Activated CD8-positive, alpha-beta T cell treated with anti-CD3 and anti-CD28 coated beads for 36 hours (primary cell): ENCODE results near the gene MYO9B. TPM values are rescaled to one million over a fixed set of nuclear protein-coding genes. Genes with fewer than 3 reads are reported as not detected.
"Not testable (repeated sequence)": the region's sequence is repeated elsewhere in the genome, so short reads cannot be mapped to it uniquely, and the experiment has no call there.

Experiments used
- ATAC-seq: fragments of 200-7000 bp; cut with Tn5 transposase; one replicate; pipeline ENCODE4 v1.10.0; 2021; ENCODE audit warnings: mild to moderate bottlenecking, moderate library complexity
- CTCF ChIA-PET: fragments of 350-600 bp; sonication (Branson Sonifier 250); formaldehyde crosslinking; loops from one replicate; lab custom pipeline; 2021; ENCODE audit warnings: antibody characterized with exemption; lab: Charles Lee
- POLR2A ChIA-PET: fragments of 350-600 bp; sonication (Branson Sonifier 250); formaldehyde crosslinking; loops from one replicate; lab custom pipeline; 2021; ENCODE audit warnings: antibody characterized with exemption; lab: Charles Lee
- DNase-seq: peaks from one replicate; pipeline ENCODE4 v3.0.0-alpha.2; 2020
- H3K27ac Mint-ChIP-seq: one replicate; pipeline ENCODE4 v1.8.0; 2021; ENCODE audit warnings: mild to moderate bottlenecking, mixed read lengths
- H3K27me3 Mint-ChIP-seq: one replicate; pipeline ENCODE4 v1.8.0; 2021; ENCODE audit warnings: mixed read lengths
- H3K36me3 Mint-ChIP-seq: one replicate; pipeline ENCODE4 v1.8.0; 2021; ENCODE audit warnings: low read depth, mixed read lengths
- H3K4me1 Mint-ChIP-seq: one replicate; pipeline ENCODE4 v1.8.0; 2021; ENCODE audit warnings: low read depth, mixed read lengths
- H3K4me3 Mint-ChIP-seq: one replicate; pipeline ENCODE4 v1.8.0; 2021; ENCODE audit warnings: mild to moderate bottlenecking, moderate library complexity, mixed read lengths
- H3K9me3 Mint-ChIP-seq: one replicate; pipeline ENCODE4 v1.8.0; 2021; ENCODE audit warnings: mixed read lengths
- intact Hi-C: fragments of 100-400 bp; cut with micrococcal nuclease; formaldehyde crosslinking; loops from one replicate; pipeline ENCODE4 v1.10.0; 2022
- total RNA-seq, 2 experiments: library from RNA; stranded (reverse); gene quantifications; one replicate each; pipeline ENCODE4 v1.2.3, GENCODE V29; 2021
- TF ChIP-seq, protein P1 (sequence below): fragments of 200-600 bp; IDR thresholded peaks from one replicate; pipeline ENCODE4 v1.8.0; 2022; ENCODE audit warnings: antibody characterized with exemption, mild to moderate bottlenecking

Gene MYO9B
- total RNA-seq, 2 experiments from 2014 or later = 111 to 112 TPM

DNA sequence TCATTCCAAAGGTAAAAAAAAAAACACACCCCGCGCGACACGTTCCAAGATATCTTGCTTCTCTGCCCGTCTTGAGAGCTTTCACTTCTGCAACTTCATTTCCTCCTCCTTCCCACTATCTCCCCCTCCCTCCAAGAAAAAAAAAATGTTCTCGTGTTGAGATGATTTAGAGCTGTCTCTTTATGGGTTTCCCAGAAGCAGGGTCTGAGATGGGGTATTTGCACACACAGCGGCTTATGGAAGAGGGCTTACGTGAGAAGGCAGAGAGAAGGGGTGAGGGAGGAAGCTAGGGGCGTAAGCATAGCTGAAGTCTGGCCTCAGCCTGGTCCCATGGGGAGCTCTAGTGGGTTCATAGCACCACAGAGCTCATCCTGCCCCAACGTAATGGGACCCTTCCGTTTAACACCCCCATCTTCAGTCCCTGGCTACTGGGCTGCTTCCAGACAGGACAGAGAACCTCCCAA, 108.3 kb downstream of the MYO9B start:
- intact Hi-C loops = no loop called here
- no peaks in the 10 kb centered on the region for H3K27me3 Mint-ChIP-seq
- DNase-seq (peak; percentile 42), ATAC-seq (peak; percentile 67)
- POLR2A ChIA-PET = interaction anchor here (0.7 to 3.3 kb wide), 10 partner anchors 10 to 227 kb away, joined by 3 to 13 read pairs (median 4); partner anchors contain the start of gene OCEL1
- peak overlapping the region; percentile 97 for H3K27ac Mint-ChIP-seq
- CTCF ChIA-PET = interaction anchor here (0.6 to 2.9 kb wide), 5 partner anchors 8 to 117 kb away, joined by 3 to 13 read pairs (median 4); no protein-coding TSS in a partner anchor
- no peaks in the 10 kb centered on the region for H3K9me3 Mint-ChIP-seq
- H3K4me1 Mint-ChIP-seq = peaks cover 20% of the 10 kb centered on the region
- peak overlapping the region; percentile 72 for H3K4me3 Mint-ChIP-seq
- TF ChIP-seq, protein P1, sequence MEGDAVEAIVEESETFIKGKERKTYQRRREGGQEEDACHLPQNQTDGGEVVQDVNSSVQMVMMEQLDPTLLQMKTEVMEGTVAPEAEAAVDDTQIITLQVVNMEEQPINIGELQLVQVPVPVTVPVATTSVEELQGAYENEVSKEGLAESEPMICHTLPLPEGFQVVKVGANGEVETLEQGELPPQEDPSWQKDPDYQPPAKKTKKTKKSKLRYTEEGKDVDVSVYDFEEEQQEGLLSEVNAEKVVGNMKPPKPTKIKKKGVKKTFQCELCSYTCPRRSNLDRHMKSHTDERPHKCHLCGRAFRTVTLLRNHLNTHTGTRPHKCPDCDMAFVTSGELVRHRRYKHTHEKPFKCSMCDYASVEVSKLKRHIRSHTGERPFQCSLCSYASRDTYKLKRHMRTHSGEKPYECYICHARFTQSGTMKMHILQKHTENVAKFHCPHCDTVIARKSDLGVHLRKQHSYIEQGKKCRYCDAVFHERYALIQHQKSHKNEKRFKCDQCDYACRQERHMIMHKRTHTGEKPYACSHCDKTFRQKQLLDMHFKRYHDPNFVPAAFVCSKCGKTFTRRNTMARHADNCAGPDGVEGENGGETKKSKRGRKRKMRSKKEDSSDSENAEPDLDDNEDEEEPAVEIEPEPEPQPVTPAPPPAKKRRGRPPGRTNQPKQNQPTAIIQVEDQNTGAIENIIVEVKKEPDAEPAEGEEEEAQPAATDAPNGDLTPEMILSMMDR = no peak
- peaks cover 33% of the 10 kb centered on the region for H3K36me3 Mint-ChIP-seq

DNA sequence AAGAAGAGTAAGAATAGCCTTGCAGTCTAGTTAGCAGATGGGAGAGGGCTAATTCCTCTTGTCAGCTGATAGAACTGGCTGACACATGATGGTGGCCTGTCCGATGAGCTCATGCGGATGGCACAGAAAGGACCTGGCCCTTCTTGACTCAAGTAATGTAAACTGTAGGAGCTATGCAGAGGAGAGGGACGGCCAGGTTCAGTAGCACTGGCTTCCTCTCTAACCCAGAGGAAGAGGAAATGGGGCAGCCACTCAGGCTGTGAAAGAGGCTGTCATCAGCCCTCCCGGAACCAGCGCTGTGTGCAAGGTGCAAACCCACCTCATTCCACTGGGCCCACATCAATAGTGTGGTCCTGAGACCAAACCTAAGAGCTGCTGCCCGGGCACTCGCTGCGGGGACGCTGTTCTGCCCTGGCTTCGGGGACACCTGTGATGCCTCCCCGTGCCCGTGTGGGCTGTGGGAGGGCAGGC, 108.8 kb downstream of the MYO9B start:
- Mint-ChIP-seq H3K4me1 (peaks cover 20% of the 10 kb centered on the region), H3K9me3 (no peaks in the 10 kb centered on the region), H3K36me3 (peaks cover 36% of the 10 kb centered on the region), H3K4me3 (peak overlapping the region; percentile 72), H3K27ac (peak overlapping the region; percentile 97), H3K27me3 (no peaks in the 10 kb centered on the region)
- ATAC-seq (peak; percentile 82), DNase-seq (peak; percentile 72)
- intact Hi-C loops = no loop called here
- ChIA-PET POLR2A (interaction anchor here (0.7 to 3.3 kb wide), 10 partner anchors 11 to 226 kb away, joined by 3 to 13 read pairs (median 4); partner anchors contain the start of gene OCEL1), CTCF (interaction anchor here (0.6 to 2.9 kb wide), 3 partner anchors 9 to 117 kb away, joined by 3 to 13 read pairs (median 4); no protein-coding TSS in a partner anchor)
- TF ChIP-seq, protein P1 = no peak

DNA sequence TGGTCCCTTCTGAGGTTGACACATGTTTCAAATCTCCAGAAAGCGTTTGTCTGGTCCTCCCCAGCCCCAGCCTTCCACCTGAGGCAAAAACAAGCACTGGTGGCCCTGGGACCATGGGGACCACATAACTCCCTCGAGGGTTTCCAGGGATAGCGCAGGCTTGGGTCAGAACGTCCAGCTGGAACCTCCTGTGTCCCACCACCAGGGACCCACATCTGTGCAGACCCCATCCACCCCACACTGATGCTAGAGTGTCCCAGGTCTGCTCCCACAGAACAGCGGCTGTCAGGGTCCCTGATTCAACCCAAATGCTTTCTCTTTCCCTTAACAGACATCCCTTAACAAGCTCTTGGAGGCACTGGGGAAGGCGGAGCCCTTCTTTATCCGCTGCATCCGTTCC, 110.0 kb downstream of the MYO9B start:
- CTCF ChIA-PET = interaction anchor here (0.6 kb wide), 1 partner anchor 20 kb away, joined by 3 read pairs; no protein-coding TSS in a partner anchor
- H3K4me3 Mint-ChIP-seq = no peak overlapping the region
- H3K36me3 Mint-ChIP-seq = peaks cover 36% of the 10 kb centered on the region
- no peaks in the 10 kb centered on the region for H3K9me3 Mint-ChIP-seq
- POLR2A ChIA-PET = interaction anchor here (3.3 kb wide), 1 partner anchor 109 kb away, joined by 13 read pairs; no protein-coding TSS in a partner anchor
- H3K4me1 Mint-ChIP-seq = peaks cover 20% of the 10 kb centered on the region
- H3K27ac Mint-ChIP-seq = no peak overlapping the region
- intact Hi-C loops = no loop called here
- no peak for ATAC-seq
- no peaks in the 10 kb centered on the region for H3K27me3 Mint-ChIP-seq
- TF ChIP-seq, protein P1 = no peak
- DNase-seq = no peak

- CTCF ChIA-PET, H3K9me3 Mint-ChIP-seq, H3K4me1 Mint-ChIP-seq, ATAC-seq, DNase-seq, intact Hi-C loops, H3K27ac Mint-ChIP-seq, H3K27me3 Mint-ChIP-seq, H3K4me3 Mint-ChIP-seq: not testable (repeated sequence)
- peaks cover 36% of the 10 kb centered on the region for H3K36me3 Mint-ChIP-seq
- POLR2A ChIA-PET = interaction anchor here (1.7 kb wide), 1 partner anchor 9 kb away, joined by 3 read pairs; no protein-coding TSS in a partner anchor
Measured at GRCh38 chr19:17191736-17192135, 116.2 kb downstream of the MYO9B start.

DNA sequence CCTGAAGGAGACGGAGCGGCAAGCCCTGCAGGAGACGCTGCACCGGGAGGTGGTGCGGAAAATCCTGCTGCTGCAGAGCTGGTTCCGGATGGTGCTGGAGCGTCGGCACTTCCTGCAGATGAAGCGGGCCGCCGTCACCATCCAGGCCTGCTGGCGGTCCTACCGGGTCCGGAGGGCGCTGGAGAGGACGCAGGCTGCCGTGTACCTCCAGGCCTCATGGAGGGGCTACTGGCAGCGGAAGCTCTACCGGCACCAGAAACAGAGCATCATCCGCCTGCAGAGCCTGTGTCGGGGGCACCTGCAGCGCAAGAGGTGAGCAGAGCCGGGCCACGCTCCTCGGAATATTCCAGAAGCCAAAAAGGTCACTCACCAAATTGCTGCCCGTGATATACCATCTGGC, 117.2 kb downstream of the MYO9B start:
- Mint-ChIP-seq H3K4me3 (no peak overlapping the region), H3K9me3 (no peaks in the 10 kb centered on the region), H3K36me3 (peaks cover 35% of the 10 kb centered on the region), H3K27me3 (no peaks in the 10 kb centered on the region), H3K27ac (no peak overlapping the region), H3K4me1 (no peaks in the 10 kb centered on the region)
- DNase-seq (no peak), ATAC-seq (no peak)
- POLR2A ChIA-PET = interaction anchor here (0.7 to 1.7 kb wide), 3 partner anchors 8 to 33 kb away, joined by 3 to 4 read pairs (median 3); partner anchors contain the start of gene OCEL1
- CTCF ChIA-PET = no interaction called here
- intact Hi-C loops = no loop called here
- TF ChIP-seq, protein P1 = no peak
